GM23338 (cell line): Measurements from ENCODE around the gene MAPK8. TPM values are rescaled to one million over a fixed set of nuclear protein-coding genes. Genes with fewer than 3 reads are reported as not detected.

ENCODE experiments used
- ATAC-seq: fragments of 200-7000 bp; cut with Tn5 transposase; 3 replicates; pipeline ENCODE4 v1.9.1; 2020
- DNase-seq: peaks from one replicate; pipeline ENCODE4 v3.0.0-alpha.2; 2015; ENCODE audit warnings: low spot score
- H2AFZ ChIP-seq: fragments of 200-600 bp; sonication (generic); 2 replicates; pipeline ENCODE4 v1.8.0; 2016; ENCODE audit warnings: antibody characterized with exemption, mild to moderate bottlenecking, moderate library complexity
- H3F3A ChIP-seq: fragments of 200-600 bp; sonication (generic); replicated peaks from 2 replicates; pipeline ENCODE4 v1.8.0; 2017; ENCODE audit warnings: antibody characterized with exemption, mixed run types, low read depth
- H3K27ac ChIP-seq: fragments of 200-600 bp; sonication (generic); 2 replicates; pipeline ENCODE4 v1.6.1; 2016; ENCODE audit warnings: low read depth
- H3K27me3 ChIP-seq: fragments of 200-600 bp; sonication (generic); 2 replicates; pipeline ENCODE4 v1.8.0; 2016; ENCODE audit warnings: mild to moderate bottlenecking, mixed run types, moderate library complexity; ENCODE audit not compliant: insufficient read depth
- H3K36me3 ChIP-seq: fragments of 200-600 bp; sonication (generic); 2 replicates; pipeline ENCODE4 v1.8.0; 2016; ENCODE audit warnings: mild to moderate bottlenecking; ENCODE audit not compliant: insufficient read depth
- H3K4me1 ChIP-seq: fragments of 200-600 bp; sonication (generic); 2 replicates; pipeline ENCODE4 v1.8.0; 2016; ENCODE audit warnings: mild to moderate bottlenecking, moderate library complexity; ENCODE audit not compliant: insufficient read depth
- H3K4me2 ChIP-seq: fragments of 200-600 bp; sonication (generic); 2 replicates; pipeline ENCODE4 v1.7.1; 2017; ENCODE audit warnings: mixed run types
- H3K4me3 ChIP-seq: fragments of 200-600 bp; sonication (generic); 2 replicates; pipeline ENCODE4 v1.6.1; 2016; ENCODE audit warnings: mixed run types
- H3K79me2 ChIP-seq: fragments of 200-600 bp; sonication (generic); replicated peaks from 2 replicates; pipeline ENCODE4 v1.8.0; 2017; ENCODE audit warnings: mild to moderate bottlenecking; ENCODE audit not compliant: insufficient read depth
- H3K9me2 ChIP-seq: fragments of 200-600 bp; sonication (generic); 2 replicates; pipeline ENCODE4 v1.8.0; 2017; ENCODE audit not compliant: insufficient read depth
- H4K20me1 ChIP-seq: fragments of 200-600 bp; sonication (generic); replicated peaks from 2 replicates; pipeline ENCODE4 v1.8.0; 2017; ENCODE audit warnings: mild to moderate bottlenecking; ENCODE audit not compliant: insufficient read depth
- H3K27ac Mint-ChIP-seq: 2 replicates; pipeline ENCODE4 v1.8.0; 2020; ENCODE audit warnings: inconsistent platforms, mild to moderate bottlenecking, moderate library complexity, mixed read lengths
- H3K27me3 Mint-ChIP-seq: 3 replicates; pipeline ENCODE4 v1.8.0; 2022; ENCODE audit warnings: low read depth, mild to moderate bottlenecking, moderate library complexity, mixed read lengths, inconsistent platforms; ENCODE audit not compliant: insufficient read depth, poor library complexity
- H3K36me3 Mint-ChIP-seq: 3 replicates; pipeline ENCODE4 v1.8.0; 2021; ENCODE audit warnings: low read depth, mild to moderate bottlenecking, inconsistent platforms, moderate library complexity, mixed read lengths
- H3K4me1 Mint-ChIP-seq: 3 replicates; pipeline ENCODE4 v1.8.0; 2020; ENCODE audit warnings: mild to moderate bottlenecking, inconsistent platforms, mixed read lengths
- H3K4me3 Mint-ChIP-seq: 3 replicates; pipeline ENCODE4 v1.8.0; 2021; ENCODE audit warnings: moderate library complexity, mild to moderate bottlenecking, inconsistent platforms, mixed read lengths
- H3K9me3 Mint-ChIP-seq: 3 replicates; pipeline ENCODE4 v1.8.0; 2020; ENCODE audit warnings: moderate library complexity, mild to moderate bottlenecking, inconsistent platforms, mixed read lengths
- CREB1 ChIP-seq: fragments of 250-450 bp; sonication (Bioruptor Pico); IDR thresholded peaks from 2 replicates; pipeline ENCODE4 v1.5.0; 2020; ENCODE audit warnings: low read depth, mild to moderate bottlenecking, moderate library complexity
- CTCF ChIP-seq, 2 experiments: fragments of 200-600 bp in 1 of 2; sonication (generic) in 1 of 2; conservative IDR thresholded peaks; 2 replicates each; pipeline versions ENCODE4 v1.5.1 to v1.6.1; 2016 to 2017; ENCODE audit warnings: antibody characterized with exemption in 2 of 2, low read depth in 2 of 2, mild to moderate bottlenecking in 2 of 2, moderate library complexity in 1 of 2
- ETS1 ChIP-seq: IDR thresholded peaks from 2 replicates; pipeline ENCODE4 v1.6.1; 2016; ENCODE audit warnings: antibody characterized with exemption
- EZH2 ChIP-seq: fragments of 200-600 bp; sonication (generic); IDR thresholded peaks from one replicate; pipeline ENCODE4 v1.8.0; 2017; ENCODE audit warnings: antibody characterized with exemption, mild to moderate bottlenecking, low read depth; ENCODE audit not compliant: unreplicated experiment
- EZH2phosphoT487 ChIP-seq: fragments of 200-600 bp; sonication (generic); IDR thresholded peaks from one replicate; pipeline ENCODE4 v1.8.1; 2018; ENCODE audit warnings: antibody characterized with exemption; ENCODE audit not compliant: unreplicated experiment
- JUNB ChIP-seq: IDR thresholded peaks from one replicate; pipeline ENCODE4 v1.6.1; 2016; ENCODE audit warnings: antibody characterized with exemption; ENCODE audit not compliant: unreplicated experiment
- NANOG ChIP-seq: IDR thresholded peaks from 2 replicates; pipeline ENCODE4 v1.6.1; 2016; ENCODE audit warnings: antibody characterized with exemption, borderline replicate concordance
- POLR2AphosphoS5 ChIP-seq: IDR thresholded peaks from 2 replicates; pipeline ENCODE4 v1.6.1; 2016; ENCODE audit warnings: antibody characterized with exemption, low read depth
- REST ChIP-seq: IDR thresholded peaks from one replicate; pipeline ENCODE4 v1.6.1; 2018; ENCODE audit warnings: antibody characterized with exemption; ENCODE audit not compliant: unreplicated experiment
- STAT1 ChIP-seq: IDR thresholded peaks from one replicate; pipeline ENCODE4 v1.6.1; 2016; ENCODE audit warnings: antibody characterized with exemption; ENCODE audit not compliant: unreplicated experiment
- ZNF114 ChIP-seq: fragments of 250-450 bp; sonication (Bioruptor Pico); IDR thresholded peaks from 2 replicates; pipeline ENCODE4 v1.5.0; 2020; ENCODE audit warnings: mild to moderate bottlenecking, moderate library complexity
- ZNF331 ChIP-seq: fragments of 250-450 bp; sonication (Bioruptor Pico); IDR thresholded peaks from 2 replicates; pipeline ENCODE4 v1.5.0; 2020; ENCODE audit warnings: low read depth, mild to moderate bottlenecking, moderate library complexity
- ZNF462 ChIP-seq: fragments of 250-450 bp; sonication (Bioruptor Pico); IDR thresholded peaks from 2 replicates; pipeline ENCODE4 v1.5.0; 2020; ENCODE audit warnings: mild to moderate bottlenecking, moderate library complexity
- polyA plus RNA-seq: library from polyadenylated mRNA; unstranded; fragments of >200 nt; fragmentation: Nextera tagmentation; extraction: Ambion mirVana; gene quantifications from 2 replicates; pipeline ENCODE4 v1.2.1, GENCODE V29; 2016
- total RNA-seq: library from RNA; depleted of rRNA; stranded (reverse); fragments of >200 nt; shearing (Covaris generic); gene quantifications from 2 replicates; pipeline ENCODE4 v1.2.3, GENCODE V29; 2014

The MAPK8 gene
- total and polyA plus RNA-seq, 2 experiments from 2014 or later: 52.4 to 73.6 TPM

GRCh38 chr10:48468130-48468790 lies 161.8 kb downstream of the MAPK8 start:
- H3K4me1 Mint-ChIP-seq: peaks cover 26% of the 10 kb centered on the region
- no peaks in the 10 kb centered on the region; the same call in 1 of the 2 replicates for H4K20me1 ChIP-seq
- H3K4me2 ChIP-seq: no peak overlapping the region
- no peak overlapping the region for H3K4me3 Mint-ChIP-seq
- no peak overlapping the region for H3K27ac Mint-ChIP-seq
- H3K27me3 ChIP-seq: peaks cover 14% of the 10 kb centered on the region
- H3K36me3 ChIP-seq: no peaks in the 10 kb centered on the region
- peaks cover 10% of the 10 kb centered on the region for H3K27me3 Mint-ChIP-seq
- H3K79me2 ChIP-seq: no peaks in the 10 kb centered on the region
- H3K36me3 Mint-ChIP-seq: peaks cover 7% of the 10 kb centered on the region; the same call in 2 of the 3 replicates
- 0 out of 2 replicates have a peak, but pooled peaks cover 3% of the 10 kb centered on the region for H3F3A ChIP-seq
- peaks cover 4% of the 10 kb centered on the region; the same call in 1 of the 3 replicates for H3K9me3 Mint-ChIP-seq
- TF ChIP-seq ZNF462 (CRISPR knock-in tag) (no peak), ZNF114 (CRISPR knock-in tag) (no peak), POLR2AphosphoS5 (no peak), EZH2 (no peak), ETS1 (no peak), CREB1 (CRISPR knock-in tag) (no peak), STAT1 (no peak), NANOG (no peak), REST (no peak), CTCF (conservative IDR thresholded peaks at IDR 0.05; ENCODE audit: low read depth in 2 of 2) (no peak), JUNB (no peak), ZNF331 (CRISPR knock-in tag) (no peak), EZH2phosphoT487 (no peak)
- no peak overlapping the region for H2AFZ ChIP-seq
- peaks cover 7% of the 10 kb centered on the region; the same call in 1 of the 2 replicates for H3K4me1 ChIP-seq
- no peak for ATAC-seq
- H3K9me2 ChIP-seq: no peaks in the 10 kb centered on the region
- H3K27ac ChIP-seq: no peak overlapping the region
- no peak overlapping the region for H3K4me3 ChIP-seq
- no peak for DNase-seq
